ENCODE results near the gene TUBGCP2.
"Not testable (repeated sequence)": the region's sequence is repeated elsewhere in the genome, so short reads cannot be mapped to it uniquely, and the experiment has no call there.

Gene TUBGCP2

GRCh38 chr10:133268532-133268931, 40.1 kb downstream of the TUBGCP2 start:
- in situ Hi-C loops (cut with HindIII; ENCODE audit: low pct_ligation_motif_present, low sequenced_read_pairs): no loop called here
- Histone ChIP-seq H3K27ac (no peak overlapping the region), H3K36me3 (replicated peaks) (no peaks in the 10 kb centered on the region), H3K27me3 (replicated peaks) (no peaks in the 10 kb centered on the region), H3K4me3 (ENCODE audit: low read depth, low read length) (no peak overlapping the region)
- DNase-seq: no peak
- TF ChIP-seq, protein P1, sequence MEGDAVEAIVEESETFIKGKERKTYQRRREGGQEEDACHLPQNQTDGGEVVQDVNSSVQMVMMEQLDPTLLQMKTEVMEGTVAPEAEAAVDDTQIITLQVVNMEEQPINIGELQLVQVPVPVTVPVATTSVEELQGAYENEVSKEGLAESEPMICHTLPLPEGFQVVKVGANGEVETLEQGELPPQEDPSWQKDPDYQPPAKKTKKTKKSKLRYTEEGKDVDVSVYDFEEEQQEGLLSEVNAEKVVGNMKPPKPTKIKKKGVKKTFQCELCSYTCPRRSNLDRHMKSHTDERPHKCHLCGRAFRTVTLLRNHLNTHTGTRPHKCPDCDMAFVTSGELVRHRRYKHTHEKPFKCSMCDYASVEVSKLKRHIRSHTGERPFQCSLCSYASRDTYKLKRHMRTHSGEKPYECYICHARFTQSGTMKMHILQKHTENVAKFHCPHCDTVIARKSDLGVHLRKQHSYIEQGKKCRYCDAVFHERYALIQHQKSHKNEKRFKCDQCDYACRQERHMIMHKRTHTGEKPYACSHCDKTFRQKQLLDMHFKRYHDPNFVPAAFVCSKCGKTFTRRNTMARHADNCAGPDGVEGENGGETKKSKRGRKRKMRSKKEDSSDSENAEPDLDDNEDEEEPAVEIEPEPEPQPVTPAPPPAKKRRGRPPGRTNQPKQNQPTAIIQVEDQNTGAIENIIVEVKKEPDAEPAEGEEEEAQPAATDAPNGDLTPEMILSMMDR (IDR thresholded peaks at IDR 0.05; ENCODE audit: low read depth, low read length, missing control alignments): no peak

GRCh38 chr10:133267829-133268228, 40.8 kb downstream of the TUBGCP2 start:
- no peaks in the 10 kb centered on the region for H3K36me3 ChIP-seq (replicated peaks)
- H3K27ac ChIP-seq: no peak overlapping the region
- H3K4me3 ChIP-seq (ENCODE audit: low read depth, low read length): no peak overlapping the region
- in situ Hi-C loops (cut with HindIII; ENCODE audit: low pct_ligation_motif_present, low sequenced_read_pairs): no loop called here
- no peaks in the 10 kb centered on the region for H3K27me3 ChIP-seq (replicated peaks)
- TF ChIP-seq, protein P1 (IDR thresholded peaks at IDR 0.05; ENCODE audit: low read depth, low read length, missing control alignments): no peak
- no peak for DNase-seq

DNA sequence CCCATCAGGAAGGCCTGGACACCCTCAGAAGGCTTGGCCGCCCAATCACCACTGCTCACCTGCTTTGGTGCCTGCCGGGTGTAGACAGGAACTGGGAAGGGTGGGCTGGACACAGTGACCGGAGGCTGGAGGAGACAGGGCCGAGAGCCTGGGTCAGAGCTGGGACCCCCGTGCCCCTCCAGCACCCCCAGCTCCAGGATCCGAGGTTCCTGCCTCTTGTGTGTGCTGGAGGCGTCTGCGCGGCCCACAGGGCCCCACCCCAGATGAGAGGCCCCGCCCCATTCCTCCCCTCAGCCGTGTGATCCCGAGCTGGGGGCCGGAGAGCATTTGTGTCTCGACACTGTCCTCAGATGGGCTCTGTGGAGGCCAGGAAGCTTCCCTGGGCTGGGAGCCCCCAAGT, 41.4 kb downstream of the TUBGCP2 start:
- in situ Hi-C loops (cut with HindIII; ENCODE audit: low pct_ligation_motif_present, low sequenced_read_pairs): no loop called here
- no peaks in the 10 kb centered on the region for H3K27me3 ChIP-seq (replicated peaks)
- no peak for DNase-seq
- no peaks in the 10 kb centered on the region for H3K36me3 ChIP-seq (replicated peaks)
- TF ChIP-seq, protein P1 (IDR thresholded peaks at IDR 0.05; ENCODE audit: low read depth, low read length, missing control alignments): no peak
- no peak overlapping the region for H3K4me3 ChIP-seq (ENCODE audit: low read depth, low read length)
- H3K27ac ChIP-seq: no peak overlapping the region

DNA sequence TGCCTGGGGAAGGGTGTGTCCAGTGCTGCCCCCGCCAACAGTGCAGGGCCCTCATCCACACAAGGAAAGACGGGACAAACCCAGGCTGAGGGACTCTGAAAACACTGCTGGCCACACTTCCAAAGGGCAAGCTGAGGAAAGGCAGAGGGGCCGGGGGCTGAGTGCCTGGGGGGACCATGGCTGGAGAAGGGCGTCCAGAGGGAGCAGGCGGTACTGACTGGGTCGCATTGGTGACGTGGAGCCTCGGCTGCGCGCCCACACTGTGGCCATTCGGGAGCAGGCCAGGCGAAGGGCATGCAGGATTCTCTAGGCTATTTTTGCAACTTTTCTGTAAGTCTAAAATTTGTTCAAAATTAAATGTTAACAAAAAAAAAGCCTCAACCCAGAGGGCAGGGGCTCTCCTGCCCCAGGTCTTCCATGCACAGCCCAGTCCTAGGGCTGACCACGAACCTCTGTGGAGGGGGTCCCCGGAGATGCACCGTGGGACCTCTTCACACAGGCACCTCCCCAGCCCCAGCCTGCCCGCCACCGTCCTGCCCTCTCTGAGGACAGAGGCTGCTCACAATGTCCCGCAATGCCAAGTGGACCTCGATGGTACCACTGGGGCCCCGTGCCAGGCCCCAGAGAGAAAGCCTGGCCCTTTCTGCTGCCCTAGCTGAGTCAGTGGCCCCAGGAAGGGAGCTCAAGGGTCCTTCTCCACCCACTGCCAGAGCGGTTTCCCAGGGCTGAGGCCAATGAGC, 42.4 kb downstream of the TUBGCP2 start:
- H3K4me3 ChIP-seq (ENCODE audit: low read depth, low read length): no peak overlapping the region
- no peaks in the 10 kb centered on the region for H3K36me3 ChIP-seq (replicated peaks)
- TF ChIP-seq, protein P1 (IDR thresholded peaks at IDR 0.05; ENCODE audit: low read depth, low read length, missing control alignments): no peak
- no peak overlapping the region for H3K27ac ChIP-seq
- DNase-seq: no peak
- no peaks in the 10 kb centered on the region for H3K27me3 ChIP-seq (replicated peaks)
- in situ Hi-C loops (cut with HindIII; ENCODE audit: low pct_ligation_motif_present, low sequenced_read_pairs): no loop called here

- H3K36me3 ChIP-seq (replicated peaks); DNase-seq; H3K4me3 ChIP-seq (ENCODE audit: low read depth, low read length); H3K27me3 ChIP-seq (replicated peaks); H3K27ac ChIP-seq; in situ Hi-C loops (cut with HindIII; ENCODE audit: low pct_ligation_motif_present, low sequenced_read_pairs): not testable (repeated sequence)
Observed at GRCh38 chr10:133265052-133265451, 43.6 kb downstream of the TUBGCP2 start.

GRCh38 chr10:133264461-133264860, 44.2 kb downstream of the TUBGCP2 start:
- Histone ChIP-seq H3K27ac (no peak overlapping the region), H3K27me3 (replicated peaks) (no peaks in the 10 kb centered on the region), H3K4me3 (ENCODE audit: low read depth, low read length) (no peak overlapping the region), H3K36me3 (replicated peaks) (no peaks in the 10 kb centered on the region)
- TF ChIP-seq, protein P1 (IDR thresholded peaks at IDR 0.05; ENCODE audit: low read depth, low read length, missing control alignments): no peak
- no peak for DNase-seq
- in situ Hi-C loops (cut with HindIII; ENCODE audit: low pct_ligation_motif_present, low sequenced_read_pairs): no loop called here

All from brain microvascular endothelial cell (primary cell).